SU-DHL-6 (cell line): ENCODE measurements around the gene SMTN.

Source experiments
- CTCF ChIP-seq: fragments of 200-600 bp; sonication (generic); IDR thresholded peaks from one replicate; pipeline ENCODE4 v1.5.1; 2017; ENCODE audit warnings: antibody characterized with exemption, mild to moderate bottlenecking, low read length, moderate library complexity; ENCODE audit not compliant: insufficient read depth, poor library complexity, severe bottlenecking
- EZH2phosphoT487 ChIP-seq: fragments of 200-600 bp; sonication (generic), shearing (Covaris generic); conservative IDR thresholded peaks from 2 replicates; pipeline ENCODE4 v1.6.1; 2018; ENCODE audit warnings: mild to moderate bottlenecking, antibody characterized with exemption, low read length, moderate library complexity, mixed read lengths

- no peak for TF ChIP-seq CTCF
- TF ChIP-seq EZH2phosphoT487, result no peak
Observed at GRCh38 chr22:31081963-31082605, 966 bp downstream of the SMTN start.
